H1 (cell line): ENCODE measurements around the gene MAGI2. TPM values are rescaled to one million over a fixed set of nuclear protein-coding genes. Genes with fewer than 3 reads are reported as not detected.

ENCODE experiments used
- CTCF ChIA-PET: fragments of 300-600 bp; sonication (Branson Sonifier 250); formaldehyde crosslinking; loops from one replicate; lab custom pipeline; 2021; ENCODE audit not compliant: partially characterized antibody; lab: Charles Lee
- POLR2A ChIA-PET: fragments of 300-600 bp; sonication (Branson Sonifier 250); formaldehyde crosslinking; loops from one replicate; lab custom pipeline; 2021; ENCODE audit warnings: inconsistent platforms; ENCODE audit not compliant: partially characterized antibody; lab: Charles Lee
- DNase-seq, 2 experiments: peaks; one replicate each; pipeline versions ENCODE4 v3.0.0 to v3.0.0-alpha.2; 2010 to 2022; ENCODE audit warnings: low spot score in 2 of 2, low read depth in 1 of 2, mixed read lengths in 1 of 2
- FAIRE-seq: peaks from 2 replicates; lab custom pipeline; 2011; peaks lifted over from hg19 to GRCh38; lab: Jason Lieb, UNC
- H2AFZ ChIP-seq: 2 replicates; pipeline ENCODE4 v1.8.1; 2012; ENCODE audit warnings: low read length, inconsistent platforms
- H2AK5ac ChIP-seq: 2 replicates; pipeline ENCODE4 v1.6.1; 2013; ENCODE audit warnings: low read depth, low read length
- H2BK120ac ChIP-seq: replicated peaks from 2 replicates; pipeline ENCODE3; 2013; ENCODE audit warnings: low read depth, low read length, inconsistent platforms
- H2BK12ac ChIP-seq: 2 replicates; pipeline ENCODE4 v1.6.1; 2013; ENCODE audit warnings: low read depth, low read length
- H2BK15ac ChIP-seq: 2 replicates; pipeline ENCODE4 v1.6.1; 2013; ENCODE audit warnings: low read length
- H2BK20ac ChIP-seq: 2 replicates; pipeline ENCODE4 v1.6.1; 2013; ENCODE audit warnings: low read length
- H2BK5ac ChIP-seq: 2 replicates; pipeline ENCODE4 v1.6.1; 2013; ENCODE audit warnings: low read depth, low read length
- H3K14ac ChIP-seq: 2 replicates; pipeline ENCODE4 v1.6.1; 2013; ENCODE audit warnings: inconsistent platforms; ENCODE audit not compliant: insufficient read length
- H3K18ac ChIP-seq: 2 replicates; pipeline ENCODE4 v1.6.1; 2013; ENCODE audit warnings: low read length; ENCODE audit errors: extremely low read depth
- H3K23ac ChIP-seq: 2 replicates; pipeline ENCODE4 v1.6.1; 2013; ENCODE audit warnings: inconsistent platforms; ENCODE audit not compliant: insufficient read length
- H3K23me2 ChIP-seq: 2 replicates; pipeline ENCODE4 v1.6.1; 2013; ENCODE audit warnings: low read depth, low read length
- H3K27ac ChIP-seq: 2 replicates; pipeline ENCODE4 v1.6.1; 2011; ENCODE audit warnings: low read depth, low read length, inconsistent platforms
- H3K27me3 ChIP-seq, 4 experiments: replicated peaks in 1 of 4; 1 replicate in 1 of 4; 2 replicates in 3 of 4; pipeline versions ENCODE4 v1.6.1 to v1.8.1; 2011 to 2013; ENCODE audit warnings: low read length in 3 of 4, mild to moderate bottlenecking in 3 of 4, inconsistent platforms in 2 of 4, mixed read lengths in 2 of 4, moderate library complexity in 1 of 4; ENCODE audit not compliant: control insufficient read depth in 3 of 4, insufficient read depth in 3 of 4; ENCODE audit errors: extremely low read depth in 1 of 4
- H3K36me3 ChIP-seq, 4 experiments: 2 replicates each; pipeline versions ENCODE4 v1.6.1 to v1.8.1; 2011 to 2013; ENCODE audit warnings: mild to moderate bottlenecking in 4 of 4, low read length in 3 of 4, moderate library complexity in 2 of 4, control low read depth in 1 of 4, inconsistent platforms in 1 of 4; ENCODE audit not compliant: insufficient read depth in 4 of 4, control insufficient read depth in 2 of 4
- H3K4ac ChIP-seq: replicated peaks from 2 replicates; pipeline ENCODE3; 2013; ENCODE audit warnings: low read length, low read depth, mixed read lengths, inconsistent platforms; ENCODE audit not compliant: insufficient read length
- H3K4me1 ChIP-seq, 4 experiments: replicated peaks in 1 of 4; 1 replicate in 1 of 4; 2 replicates in 3 of 4; pipeline versions ENCODE4 v1.6.1 to v1.8.1; 2011 to 2013; ENCODE audit warnings: low read length in 3 of 4, inconsistent platforms in 2 of 4, mixed read lengths in 1 of 4; ENCODE audit not compliant: insufficient read depth in 4 of 4, control insufficient read depth in 3 of 4
- H3K4me2 ChIP-seq, 2 experiments: 2 replicates each; pipeline versions ENCODE4 v1.6.1 to v1.8.1; 2011 to 2013; ENCODE audit warnings: low read depth in 2 of 2, low read length in 2 of 2, control low read depth in 1 of 2, inconsistent platforms in 1 of 2, mild to moderate bottlenecking in 1 of 2; ENCODE audit not compliant: insufficient read depth in 1 of 2
- H3K4me3 ChIP-seq, 4 experiments: fragments of 200-600, 300-600 bp in 1 of 4; sonication (generic), shearing (Covaris generic), sonication (Bioruptor Twin) in 1 of 4; 2 replicates each; pipeline versions ENCODE4 v1.5.1 to v1.8.1; 2011 to 2016; ENCODE audit warnings: low read length in 4 of 4, low read depth in 3 of 4, control low read depth in 2 of 4, inconsistent platforms in 2 of 4, mild to moderate bottlenecking in 2 of 4, mixed read lengths in 1 of 4, moderate library complexity in 1 of 4; ENCODE audit not compliant: insufficient read depth in 2 of 4; ENCODE audit errors: extremely low read depth in 1 of 4
- H3K56ac ChIP-seq: replicated peaks from 2 replicates; pipeline ENCODE3; 2013; ENCODE audit warnings: low read depth, mild to moderate bottlenecking, mixed read lengths, low read length, inconsistent platforms; ENCODE audit not compliant: insufficient read length
- H3K79me1 ChIP-seq: 2 replicates; pipeline ENCODE4 v1.6.1; 2013; ENCODE audit warnings: low read depth, low read length, control low read depth
- H3K79me2 ChIP-seq, 2 experiments: 2 replicates each; pipeline versions ENCODE4 v1.6.1 to v1.8.1; 2012 to 2013; ENCODE audit warnings: low read length in 2 of 2, mild to moderate bottlenecking in 2 of 2, inconsistent platforms in 1 of 2; ENCODE audit not compliant: insufficient read depth in 2 of 2, control insufficient read depth in 1 of 2
- H3K9ac ChIP-seq, 4 experiments: replicated peaks in 1 of 4; 1 replicate in 1 of 4; 2 replicates in 3 of 4; pipeline versions ENCODE4 v1.6.1 to v1.8.1; 2011 to 2013; ENCODE audit warnings: low read depth in 3 of 4, low read length in 3 of 4, control low read depth in 2 of 4, mild to moderate bottlenecking in 2 of 4, moderate library complexity in 2 of 4, inconsistent platforms in 1 of 4; ENCODE audit errors: extremely low read depth in 1 of 4
- H3K9me3 ChIP-seq, 2 experiments: 2 replicates each; pipeline versions ENCODE4 v1.6.1 to v1.8.1; 2012 to 2013; ENCODE audit warnings: mild to moderate bottlenecking in 2 of 2, moderate library complexity in 2 of 2, control low read depth in 1 of 2, inconsistent platforms in 1 of 2, low read depth in 1 of 2, low read length in 1 of 2, mixed read lengths in 1 of 2; ENCODE audit not compliant: insufficient read depth in 2 of 2
- H4K20me1 ChIP-seq, 2 experiments: replicated peaks in 1 of 2; 2 replicates each; pipeline versions ENCODE3 to v1.8.1; 2011 to 2013; ENCODE audit warnings: inconsistent platforms in 2 of 2, low read length in 2 of 2, mild to moderate bottlenecking in 1 of 2; ENCODE audit not compliant: insufficient read depth in 2 of 2, control insufficient read depth in 1 of 2
- H4K5ac ChIP-seq: 2 replicates; pipeline ENCODE4 v1.6.1; 2013; ENCODE audit warnings: low read length, low read depth, mixed read lengths, inconsistent platforms; ENCODE audit not compliant: insufficient read length
- H4K8ac ChIP-seq: 2 replicates; pipeline ENCODE4 v1.8.0; 2013; ENCODE audit warnings: mild to moderate bottlenecking, moderate library complexity, low read length, inconsistent platforms; ENCODE audit not compliant: insufficient read depth; ENCODE audit errors: extremely low read depth
- H4K91ac ChIP-seq: replicated peaks from 2 replicates; pipeline ENCODE3; 2013; ENCODE audit warnings: low read length, mixed read lengths, inconsistent platforms; ENCODE audit not compliant: insufficient read length
- ATF2 ChIP-seq: IDR thresholded peaks from 2 replicates; pipeline ENCODE4 v1.6.1; 2012; ENCODE audit warnings: low read length, inconsistent platforms
- SP1 ChIP-seq: IDR thresholded peaks from 2 replicates; pipeline ENCODE4 v1.6.1; 2011; ENCODE audit warnings: low read depth, low read length
- WGBS, 2 experiments: shearing (Covaris generic) in 1 of 2; methylation state at CpG; one replicate each; pipeline versions ENCODE4 v1.1.6 to v1.1.7; 2013 to 2015; ENCODE audit warnings: low lambda C conversion rate in 2 of 2, mixed read lengths in 2 of 2, inconsistent platforms in 1 of 2, low coverage in 1 of 2, missing lambda C conversion rate in 1 of 2; ENCODE audit not compliant: insufficient replicate concordance in 2 of 2, insufficient coverage in 1 of 2, insufficient read length in 1 of 2; ENCODE audit errors: extremely low coverage in 1 of 2, missing lambda C conversion rate in 1 of 2; 5-methylcytosine and 5-hydroxymethylcytosine counted together
- polyA plus RNA-seq, 7 experiments: library from polyadenylated mRNA; depleted of rRNA in 3 of 7; stranded (reverse) in 5 of 7; unstranded in 2 of 7; fragments of >200 nt in 5 of 7; fragments of 200-250 nt in 2 of 7; gene quantifications; 1 replicate in 5 of 7; 2 replicates in 1 of 7; 4 replicates in 1 of 7; pipeline versions ENCODE4 v1.2.1 to v1.2.3, GENCODE V29; 2011 to 2013; ENCODE audit warnings: missing spikeins in 2 of 7, mixed read lengths in 2 of 7
- total RNA-seq: library from RNA; stranded (reverse); fragmentation: NEBNext Ultra II Directional; extraction: Animal tissue kit (Norgen Biotek cat#: 25700); gene quantifications from 2 replicates; pipeline ENCODE4 v1.2.1, GENCODE V29; 2021

MAGI2 gene
- total and polyA plus RNA-seq, 2 of the 8 experiments (the other 6 are each of a cell fraction or from before 2014, with no cell fraction given) = 6.0 to 27.3 TPM

GRCh38 chr7:78022165-78022564 lies 1431.3 kb downstream of the MAGI2 start:
- Histone ChIP-seq H2BK5ac (no peak overlapping the region), H2BK12ac (no peak overlapping the region), H4K5ac (no peak overlapping the region), H3K79me2 (no peaks in the 10 kb centered on the region), H2BK120ac (no peak overlapping the region), H3K27me3 (peaks cover 2 to 10% (median 4%) of the 10 kb centered on the region in 4 experiments; a peak in 5 of 7 replicates), H3K79me1 (no peaks in the 10 kb centered on the region; the same call in 1 of the 2 replicates), H3K4me1 (peaks cover 0 to 11% (median 3%) of the 10 kb centered on the region in 4 experiments; a peak in 4 of 7 replicates), H4K91ac (no peak overlapping the region), H2BK15ac (no peak overlapping the region), H4K20me1 (no peaks in the 10 kb centered on the region), H2BK20ac (no peak overlapping the region), H3K9me3 (no peaks in the 10 kb centered on the region), H3K36me3 (no peaks in the 10 kb centered on the region), H3K27ac (no peak overlapping the region), H3K14ac (no peak overlapping the region), H3K4me3 (no peak overlapping the region), H3K56ac (no peak overlapping the region), H3K23me2 (peaks cover 7% of the 10 kb centered on the region; the same call in 1 of the 2 replicates), H2AK5ac (no peak overlapping the region), H3K18ac (no peak overlapping the region), H3K4me2 (no peak overlapping the region), H3K9ac (no peak overlapping the region), H3K23ac (no peak overlapping the region), H2AFZ (no peak overlapping the region), H4K8ac (no peak overlapping the region), H3K4ac (no peak overlapping the region)
- POLR2A ChIA-PET = no interaction called here
- 92% methylated on average over 1 of the region's 1 CpG; no CpG with 5 or more reads in 1 of the 2 experiments for WGBS, 2 experiments
- TF ChIP-seq SP1 = no peak
- no peak for TF ChIP-seq ATF2
- DNase-seq = no peak
- CTCF ChIA-PET = interaction anchor here (0.7 to 5.9 kb wide), 6 partner anchors 12 to 111 kb away, joined by 3 to 73 read pairs (median 10); no protein-coding TSS in a partner anchor
- no peak for FAIRE-seq
